UCSD-AML1 (cell line): ENCODE results near the gene LRP1B.

Experiments
- DNase-seq: peaks from one replicate; lab custom pipeline; 2025; ENCODE audit not compliant: unreplicated experiment; lab: John Stamatoyannopoulos, UW

The LRP1B gene

GRCh38 chr2:141524777-141525176 lies 606.0 kb downstream of the LRP1B start:
- DNase-seq, result no peak

- no peak for DNase-seq
Observed at GRCh38 chr2:141523199-141523598, 607.6 kb downstream of the LRP1B start.

GRCh38 chr2:141522702-141523101 lies 608.1 kb downstream of the LRP1B start:
- DNase-seq, result no peak

DNA sequence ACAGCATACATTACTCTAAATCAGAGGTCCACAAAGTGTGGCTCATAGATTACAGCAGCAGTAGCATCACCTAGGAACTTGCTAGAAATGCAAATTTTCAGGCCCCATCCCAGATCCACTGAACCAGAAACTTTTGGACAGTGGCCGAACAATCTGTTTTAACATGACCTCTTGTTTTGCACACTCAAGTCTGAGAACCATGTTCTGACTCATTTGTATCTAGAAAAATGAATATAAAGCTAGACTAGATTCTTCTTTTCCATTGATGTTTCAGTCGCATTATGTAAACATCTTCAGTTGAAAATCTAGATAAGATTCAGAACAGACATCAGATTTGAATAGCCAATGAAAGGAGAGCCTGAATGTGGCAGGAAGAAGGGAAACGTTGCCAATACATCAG lies 608.8 kb downstream of the LRP1B start:
- DNase-seq, result no peak

GRCh38 chr2:141519906-141520305 lies 610.9 kb downstream of the LRP1B start:
- no peak for DNase-seq

DNA sequence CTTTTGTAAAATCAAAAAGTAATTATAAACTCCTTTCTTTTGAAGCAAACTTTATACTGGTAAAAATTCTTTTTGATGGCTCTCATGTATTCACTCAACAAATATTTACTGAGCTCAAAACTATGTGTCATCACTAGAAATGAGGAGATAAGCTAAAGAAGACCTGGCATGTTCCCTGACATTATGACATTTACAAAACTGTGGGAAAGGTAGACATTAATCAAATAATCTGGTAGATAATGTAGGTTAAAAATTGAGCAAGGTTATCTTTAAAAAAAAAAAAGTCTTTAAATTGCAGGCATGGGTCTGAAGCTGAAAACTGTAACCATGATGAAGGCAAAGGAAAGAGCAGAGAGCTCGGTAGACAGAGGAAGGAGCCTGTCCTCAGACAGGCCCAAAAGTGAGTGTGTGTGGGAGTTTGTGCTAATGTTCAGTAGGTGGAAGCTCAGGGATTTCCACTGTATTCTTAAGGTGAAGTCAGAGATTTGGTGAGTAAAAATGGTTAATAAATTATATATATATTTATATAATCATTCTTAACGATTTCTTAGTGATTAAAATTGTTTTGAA lies 612.9 kb downstream of the LRP1B start:
- no peak for DNase-seq

DNA sequence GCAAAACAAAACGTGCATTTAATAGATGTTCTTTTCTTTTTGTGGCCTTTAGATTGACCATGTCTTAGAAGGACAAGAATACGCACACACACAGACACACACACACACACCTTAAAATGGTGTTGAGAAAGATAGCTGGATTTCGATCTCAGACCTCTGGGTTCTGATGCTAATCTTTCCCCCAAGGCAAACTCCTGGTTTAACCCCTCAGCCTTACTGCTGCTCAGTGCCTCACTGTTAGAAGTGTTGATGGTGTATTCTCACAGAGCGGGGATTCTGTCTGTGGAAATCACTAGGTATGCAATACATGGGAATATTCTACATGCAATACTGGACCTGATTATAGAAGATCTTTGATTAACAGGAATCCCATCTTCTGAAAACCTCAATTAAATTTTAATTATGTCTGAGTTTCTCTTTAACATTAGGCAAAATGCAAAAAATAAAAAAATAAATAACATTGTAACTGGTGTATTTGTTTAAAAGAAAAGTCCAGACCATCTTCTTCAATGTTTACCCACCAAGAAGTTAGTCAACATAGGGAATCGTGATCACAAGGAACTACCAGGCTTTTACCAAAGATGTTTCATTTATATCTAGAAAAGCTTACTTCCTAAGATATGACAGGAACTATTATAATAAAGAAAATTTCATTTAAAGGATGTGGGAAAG lies 613.5 kb downstream of the LRP1B start:
- DNase-seq, result no peak

- no peak for DNase-seq
Observed at GRCh38 chr2:141515931-141516330, 614.9 kb downstream of the LRP1B start.

DNA sequence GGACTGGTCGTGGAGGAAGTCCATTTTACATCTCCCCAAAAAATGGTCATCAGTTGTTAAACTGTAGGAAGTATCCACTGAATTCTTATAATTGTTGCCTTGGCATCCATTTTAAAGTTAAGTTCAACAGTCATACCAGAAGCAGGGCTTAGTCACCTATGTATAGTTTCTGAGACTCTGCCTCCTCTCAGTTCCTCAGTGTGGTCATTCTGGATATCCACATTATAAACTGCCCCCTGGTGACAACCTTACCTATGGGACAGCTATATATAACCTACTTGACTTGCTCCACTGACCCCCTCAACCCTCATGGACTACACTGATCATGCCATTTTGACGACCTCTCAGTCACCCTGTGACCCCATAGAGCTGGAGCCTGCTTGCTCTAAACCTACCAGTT lies 617.0 kb downstream of the LRP1B start:
- no peak for DNase-seq

DNA sequence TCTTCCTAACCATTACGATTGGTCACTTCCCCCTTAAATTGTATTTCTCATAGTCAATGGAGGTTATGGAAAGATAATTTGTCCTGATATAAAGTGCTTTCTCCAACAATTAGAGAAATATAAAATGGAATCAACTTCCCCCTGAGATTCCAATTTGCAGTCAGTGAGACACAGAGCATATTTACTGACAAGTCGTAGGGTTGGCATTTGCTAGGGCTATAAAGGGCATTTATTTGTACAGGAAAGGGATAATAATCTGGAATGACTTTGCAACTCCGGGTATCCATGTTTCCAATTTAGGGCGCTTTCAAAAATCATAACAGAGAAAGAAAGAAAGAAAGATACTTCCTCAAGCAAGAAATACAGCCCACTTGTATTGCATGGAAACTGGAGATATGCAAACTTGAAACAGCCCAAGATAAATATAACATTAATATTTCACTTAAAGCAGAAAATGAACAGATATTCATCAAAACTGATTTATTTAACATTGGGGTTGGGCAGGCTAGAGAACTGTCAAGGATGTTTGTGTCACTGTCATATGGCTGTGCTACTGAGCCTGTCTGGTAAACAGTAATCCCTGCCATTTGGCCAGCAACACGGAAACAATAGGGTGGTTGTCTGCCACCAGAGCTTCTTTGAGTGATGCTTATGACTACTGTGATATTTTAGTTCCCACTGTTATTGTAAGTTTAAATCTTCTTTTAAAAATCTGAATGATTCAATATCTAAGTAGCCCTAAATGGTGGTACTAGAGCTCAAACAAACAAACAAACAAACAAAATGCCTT lies 621.8 kb downstream of the LRP1B start:
- DNase-seq, result no peak

- no peak for DNase-seq
Observed at GRCh38 chr2:141508086-141508752, 622.6 kb downstream of the LRP1B start.

GRCh38 chr2:141506135-141506534 lies 624.7 kb downstream of the LRP1B start:
- DNase-seq, result no peak

GRCh38 chr2:141501752-141502151 lies 629.1 kb downstream of the LRP1B start:
- no peak for DNase-seq

DNA sequence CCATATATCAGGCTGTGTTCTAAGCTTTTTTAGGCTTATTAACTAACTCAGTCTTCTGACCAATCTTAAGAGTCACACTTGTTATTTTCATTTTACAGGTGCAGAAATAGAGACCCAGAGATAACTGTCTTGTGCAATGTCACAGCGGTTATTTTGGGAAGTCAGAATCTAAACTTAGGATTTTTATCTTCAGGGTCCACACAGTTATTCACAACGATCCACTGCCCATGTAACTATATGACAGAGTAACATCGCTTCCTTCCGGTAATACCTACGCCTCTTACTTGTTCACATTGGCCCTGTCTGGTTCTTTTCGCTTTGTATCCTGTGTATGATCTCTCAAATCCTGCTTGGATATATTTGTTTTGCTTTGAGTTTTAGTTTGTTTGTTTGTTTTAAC lies 631.7 kb downstream of the LRP1B start:
- no peak for DNase-seq

GRCh38 chr2:141498561-141498960 lies 632.3 kb downstream of the LRP1B start:
- no peak for DNase-seq

DNA sequence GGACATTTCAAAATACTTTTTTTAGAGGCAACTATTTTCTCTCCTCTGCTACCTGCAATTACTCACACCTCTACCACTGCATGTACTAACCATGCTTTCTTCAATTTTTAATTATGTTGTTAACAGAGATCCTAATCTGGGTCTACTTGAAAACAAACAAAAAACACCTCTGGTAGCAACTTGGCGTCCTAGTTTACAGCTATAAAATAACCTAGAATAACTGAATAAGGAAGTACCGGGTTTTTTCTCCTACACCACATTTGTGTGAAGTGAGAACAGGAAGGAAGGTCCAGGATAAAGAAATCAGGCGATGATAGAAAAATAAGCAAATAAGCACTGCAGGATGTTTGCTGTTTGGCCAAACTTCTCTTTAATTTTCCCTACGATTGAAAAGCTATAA lies 633.5 kb downstream of the LRP1B start:
- no peak for DNase-seq

DNA sequence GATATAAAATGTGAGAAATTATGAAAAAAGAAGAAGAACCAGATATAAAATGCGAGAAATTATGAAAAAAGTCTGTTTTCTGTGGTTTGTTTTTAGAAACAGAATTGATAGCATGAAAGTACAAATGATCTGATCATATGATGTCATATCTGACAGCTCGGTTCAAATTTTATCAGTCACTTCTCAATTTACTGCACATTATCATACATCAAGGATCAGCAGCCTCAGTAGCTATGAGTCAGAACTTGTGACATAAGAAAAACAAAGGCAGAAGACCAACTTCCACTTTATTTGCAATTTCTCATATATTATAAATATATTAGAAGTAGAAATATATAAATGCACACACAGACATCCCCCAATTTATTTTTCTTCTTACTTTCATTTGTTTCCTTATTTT lies 634.0 kb downstream of the LRP1B start:
- DNase-seq, result no peak

DNA sequence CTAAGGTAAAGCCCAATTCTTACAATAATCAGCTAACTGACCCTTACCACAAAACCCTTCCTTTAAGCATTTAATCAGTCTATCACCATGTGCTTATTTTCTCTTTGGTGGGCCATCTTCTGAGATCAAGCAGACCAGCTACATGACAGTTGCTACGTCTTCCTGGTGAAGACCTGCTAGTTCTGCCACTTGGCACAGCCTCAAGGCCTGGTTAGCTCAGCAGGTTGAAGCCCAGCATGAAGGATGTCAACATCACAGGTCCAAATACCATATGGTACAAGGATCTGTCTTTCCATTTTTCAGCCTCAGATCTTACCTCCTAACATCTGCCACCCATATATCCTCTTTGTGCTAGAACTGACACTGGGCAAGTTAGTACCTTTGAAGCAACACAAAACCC lies 636.9 kb downstream of the LRP1B start:
- DNase-seq, result no peak

GRCh38 chr2:141492816-141493215 lies 638.0 kb downstream of the LRP1B start:
- no peak for DNase-seq

DNA sequence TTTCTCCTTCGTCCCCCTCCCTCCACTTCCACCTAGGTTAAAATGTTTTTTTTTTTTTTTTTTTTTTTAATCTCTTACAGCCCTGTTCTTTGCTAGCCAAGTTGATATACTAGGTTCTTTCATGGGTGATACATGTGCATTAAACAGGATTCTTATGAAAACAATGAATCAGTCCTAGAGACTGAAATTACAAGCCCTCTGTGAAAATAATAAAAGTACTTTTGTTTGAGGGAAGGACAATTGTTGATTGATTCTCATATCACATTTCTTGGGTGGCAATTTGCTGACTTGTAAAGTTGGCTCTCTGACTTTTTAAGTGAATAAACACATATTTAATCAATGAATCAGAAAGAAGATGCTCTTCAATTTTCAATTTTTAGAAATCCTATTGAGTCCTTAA lies 639.9 kb downstream of the LRP1B start:
- DNase-seq, result no peak

DNA sequence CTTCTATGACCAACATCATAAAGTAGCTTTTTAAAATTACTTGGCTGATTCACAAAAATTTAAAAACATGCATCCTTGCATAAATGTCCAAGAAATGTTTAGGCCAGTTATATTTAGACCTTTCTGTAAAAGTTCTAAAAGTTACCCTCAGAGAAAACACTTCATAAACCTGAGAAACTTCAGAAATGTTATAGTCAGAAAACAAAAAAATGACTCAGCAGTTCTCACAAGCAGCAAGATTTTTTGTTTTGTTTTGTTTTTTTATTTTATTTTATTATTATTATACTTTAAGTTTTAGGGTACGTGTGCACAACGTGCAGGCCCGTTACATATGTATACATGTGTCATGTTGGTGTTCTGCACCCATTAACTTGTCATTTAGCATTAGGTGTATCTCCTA lies 648.1 kb downstream of the LRP1B start:
- DNase-seq, result no peak

DNA sequence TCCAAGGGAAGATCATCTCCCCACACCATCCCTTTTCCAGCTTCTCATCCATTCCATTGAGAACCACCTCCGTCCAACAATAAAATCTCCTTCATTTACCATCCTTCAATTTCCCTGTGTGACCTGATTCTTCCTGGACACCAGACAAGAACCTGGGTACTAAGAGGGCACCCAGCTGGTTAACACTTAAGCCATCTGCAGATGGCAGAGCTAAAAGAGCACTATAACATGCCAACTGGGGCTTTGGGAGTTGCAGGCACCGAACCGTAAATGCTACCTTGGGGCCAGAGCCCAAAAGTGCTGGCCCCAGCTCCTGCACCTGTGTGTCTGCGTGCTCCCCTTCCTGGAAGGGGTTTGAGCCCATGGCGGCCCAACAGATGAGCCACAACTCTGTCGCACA lies 655.0 kb downstream of the LRP1B start:
- no peak for DNase-seq
